Mesendoderm (in vitro differentiated cells): Measurements from ENCODE around the gene APC2.

ENCODE experiments used
- DNase-seq: peaks from one replicate; pipeline ENCODE4 v3.0.0; 2013
- H2AK5ac ChIP-seq: 2 replicates; pipeline ENCODE4 v1.6.1; 2013; ENCODE audit warnings: low read length, inconsistent platforms
- H2BK120ac ChIP-seq: 2 replicates; pipeline ENCODE4 v1.6.1; 2013; ENCODE audit warnings: low read depth, mild to moderate bottlenecking, low read length, moderate library complexity, mixed read lengths
- H2BK15ac ChIP-seq: replicated peaks from 2 replicates; pipeline ENCODE4 v1.6.1; 2013; ENCODE audit warnings: low read depth, mild to moderate bottlenecking, moderate library complexity
- H2BK5ac ChIP-seq: 2 replicates; pipeline ENCODE4 v1.6.1; 2013; ENCODE audit warnings: low read length, inconsistent platforms
- H3K18ac ChIP-seq: 2 replicates; pipeline ENCODE4 v1.6.1; 2013; ENCODE audit warnings: mild to moderate bottlenecking, low read length, mixed read lengths
- H3K23ac ChIP-seq: one replicate; pipeline ENCODE4 v1.6.1; 2013; ENCODE audit warnings: low read length
- H3K27ac ChIP-seq: 2 replicates; pipeline ENCODE4 v1.5.1; 2013; ENCODE audit warnings: low read depth, mild to moderate bottlenecking, inconsistent platforms, low read length, moderate library complexity
- H3K27me3 ChIP-seq: 2 replicates; pipeline ENCODE4 v1.6.1; 2013; ENCODE audit warnings: low read length, control low read depth, mild to moderate bottlenecking, inconsistent platforms; ENCODE audit not compliant: insufficient read depth, poor library complexity
- H3K36me3 ChIP-seq: 2 replicates; pipeline ENCODE4 v1.6.1; 2013; ENCODE audit warnings: low read length, inconsistent platforms; ENCODE audit not compliant: control insufficient read depth, insufficient read depth
- H3K4ac ChIP-seq: one replicate; pipeline ENCODE4 v1.6.1; 2013; ENCODE audit warnings: low read depth, mild to moderate bottlenecking, low read length, moderate library complexity
- H3K4me1 ChIP-seq: 2 replicates; pipeline ENCODE4 v1.6.1; 2013; ENCODE audit warnings: low read depth, low read length, inconsistent platforms; ENCODE audit not compliant: control insufficient read depth
- H3K4me2 ChIP-seq: 2 replicates; pipeline ENCODE4 v1.6.1; 2013; ENCODE audit warnings: low read length
- H3K4me3 ChIP-seq: 2 replicates; pipeline ENCODE4 v1.5.1; 2013; ENCODE audit warnings: mild to moderate bottlenecking, low read length
- H3K56ac ChIP-seq: one replicate; pipeline ENCODE4 v1.6.1; 2013; ENCODE audit warnings: low read length
- H3K79me1 ChIP-seq: 2 replicates; pipeline ENCODE4 v1.6.1; 2013; ENCODE audit warnings: low read length, inconsistent platforms
- H3K79me2 ChIP-seq: 2 replicates; pipeline ENCODE4 v1.6.1; 2013; ENCODE audit warnings: mild to moderate bottlenecking, low read length; ENCODE audit not compliant: control insufficient read depth, insufficient read depth
- H3K9ac ChIP-seq: 2 replicates; pipeline ENCODE4 v1.6.1; 2013; ENCODE audit warnings: low read length, inconsistent platforms
- H4K5ac ChIP-seq: one replicate; pipeline ENCODE4 v1.6.1; 2013; ENCODE audit warnings: low read length
- H4K8ac ChIP-seq: one replicate; pipeline ENCODE4 v1.6.1; 2013; ENCODE audit warnings: low read depth, mild to moderate bottlenecking, control low read depth, low read length, moderate library complexity
- WGBS: extraction: QIAGEN DNeasy Blood & Tissue Kit; methylation state at CpG from one replicate; pipeline ENCODE4 v1.1.7; 2013; ENCODE audit warnings: low lambda C conversion rate, missing lambda C conversion rate; ENCODE audit not compliant: insufficient coverage; ENCODE audit errors: extremely low coverage; 5-methylcytosine and 5-hydroxymethylcytosine counted together

Gene APC2

DNA sequence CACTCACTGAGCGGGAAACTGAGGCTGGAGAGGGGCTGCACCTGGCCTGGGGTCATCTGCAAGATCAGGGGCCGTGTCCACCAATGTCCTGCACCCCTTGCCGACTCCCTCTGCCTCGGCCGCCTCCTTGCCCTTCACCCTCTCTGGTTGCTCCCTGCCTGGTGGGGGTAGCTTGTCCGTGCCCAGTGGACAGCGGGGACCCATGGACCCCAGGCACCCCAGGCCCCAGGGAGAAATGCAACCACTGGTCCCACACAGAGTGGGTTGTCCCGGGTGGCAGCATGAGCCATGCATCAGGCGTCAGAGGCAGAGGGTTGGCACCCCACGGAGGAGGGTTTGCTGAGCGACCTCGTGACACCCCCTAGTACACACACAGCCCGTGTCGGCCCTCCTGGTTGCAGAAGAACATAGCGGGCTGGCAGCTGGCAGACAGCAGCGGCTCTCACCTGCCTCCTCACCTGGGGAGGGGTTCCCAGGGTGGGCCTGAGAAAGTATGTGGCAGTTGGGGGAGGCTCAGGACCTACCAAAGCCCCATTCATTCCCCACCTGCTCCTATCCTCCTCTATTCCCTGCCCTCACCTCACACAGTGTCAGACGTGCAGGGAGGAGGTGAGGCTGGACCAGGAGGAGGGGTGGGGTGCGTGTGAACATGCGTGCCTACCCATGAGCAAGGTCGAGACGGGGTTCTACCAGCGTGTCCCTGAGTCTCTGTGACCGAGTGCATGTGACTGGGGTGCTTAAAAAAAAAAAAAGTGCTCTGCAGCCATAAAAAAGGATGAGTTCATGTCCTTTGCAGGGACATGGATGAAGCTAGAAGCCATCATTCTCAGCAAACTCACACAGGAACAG, 54.2 kb downstream of the APC2 start:
- no peak overlapping the region for H4K5ac ChIP-seq
- no peak overlapping the region for H3K9ac ChIP-seq
- H2BK120ac ChIP-seq = no peak overlapping the region
- H3K18ac ChIP-seq = no peak overlapping the region
- H3K4ac ChIP-seq = no peak overlapping the region
- H4K8ac ChIP-seq = no peak overlapping the region
- no peak overlapping the region for H2BK15ac ChIP-seq
- no peaks in the 10 kb centered on the region for H3K27me3 ChIP-seq
- DNase-seq = no peak
- WGBS = no CpG with 5 or more reads among the region's 23 CpGs
- no peaks in the 10 kb centered on the region for H3K79me1 ChIP-seq
- H3K36me3 ChIP-seq = no peaks in the 10 kb centered on the region
- H3K4me2 ChIP-seq = no peak overlapping the region
- H2AK5ac ChIP-seq = no peak overlapping the region
- no peak overlapping the region for H3K4me3 ChIP-seq
- no peaks in the 10 kb centered on the region for H3K4me1 ChIP-seq
- H2BK5ac ChIP-seq = no peak overlapping the region
- no peak overlapping the region for H3K27ac ChIP-seq
- no peak overlapping the region for H3K23ac ChIP-seq
- no peak overlapping the region for H3K56ac ChIP-seq
- H3K79me2 ChIP-seq = no peaks in the 10 kb centered on the region

- Histone ChIP-seq H3K27me3 (no peaks in the 10 kb centered on the region), H3K36me3 (no peaks in the 10 kb centered on the region), H3K23ac (no peak overlapping the region), H4K5ac (no peak overlapping the region), H2BK120ac (no peak overlapping the region), H3K79me1 (no peaks in the 10 kb centered on the region), H3K4me1 (no peaks in the 10 kb centered on the region), H3K56ac (no peak overlapping the region), H3K4me3 (no peak overlapping the region), H3K18ac (no peak overlapping the region), H3K27ac (no peak overlapping the region), H2AK5ac (no peak overlapping the region), H4K8ac (no peak overlapping the region), H3K79me2 (no peaks in the 10 kb centered on the region), H3K4me2 (no peak overlapping the region), H2BK5ac (no peak overlapping the region), H3K9ac (no peak overlapping the region), H2BK15ac (no peak overlapping the region), H3K4ac (no peak overlapping the region)
- WGBS = no CpG with 5 or more reads among the region's 8 CpGs
- DNase-seq = no peak
Observed at GRCh38 chr19:1505012-1505411, 55.1 kb downstream of the APC2 start.

DNA sequence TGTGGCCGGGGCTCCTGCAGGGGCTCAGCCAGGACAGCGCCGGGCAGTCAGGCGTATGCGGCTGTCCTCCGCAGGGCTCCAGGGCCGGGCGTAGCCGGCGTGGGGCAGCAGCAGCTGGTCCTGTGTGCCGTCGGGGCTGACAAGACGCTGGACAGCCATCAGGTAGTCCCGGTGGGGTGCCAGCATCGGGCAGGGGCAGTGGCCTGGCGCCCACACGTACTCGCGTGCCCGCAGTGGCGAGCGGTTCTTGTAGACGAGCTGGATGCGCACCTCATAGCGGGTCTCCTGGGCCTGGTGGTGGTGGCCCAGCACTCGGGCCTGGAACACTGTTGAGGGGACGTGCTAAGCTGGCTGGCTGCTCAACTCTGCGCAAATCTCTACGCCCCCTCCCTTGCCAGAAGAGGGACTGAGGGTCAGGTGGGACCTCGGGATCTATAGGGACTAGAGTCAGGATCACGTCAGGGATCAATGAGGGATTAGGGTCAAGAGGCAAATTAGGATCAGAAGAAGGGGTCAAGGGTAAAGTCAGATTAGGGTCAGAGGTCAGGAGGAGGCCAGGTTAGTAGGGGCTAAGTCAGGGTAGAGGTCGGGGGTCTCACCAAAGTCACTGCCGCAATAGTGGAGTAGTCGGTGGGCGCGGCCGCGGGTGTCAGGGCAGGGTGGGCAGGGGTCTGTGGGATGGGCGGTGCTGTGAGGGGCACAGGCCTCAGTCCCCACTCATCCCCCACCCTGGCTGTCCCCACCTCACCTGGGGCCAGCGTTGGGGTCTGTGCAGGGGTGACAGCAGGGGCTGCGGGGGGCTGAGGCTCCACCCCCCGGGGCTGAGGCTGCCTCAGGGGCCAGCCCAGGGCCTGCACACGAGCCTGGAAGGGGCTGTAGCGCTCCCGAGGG, 56.3 kb downstream of the APC2 start:
- no peak for DNase-seq
- Histone ChIP-seq H3K56ac (no peak overlapping the region), H3K27me3 (no peaks in the 10 kb centered on the region), H3K9ac (no peak overlapping the region), H3K27ac (no peak overlapping the region), H3K79me2 (no peaks in the 10 kb centered on the region), H4K8ac (no peak overlapping the region), H2BK120ac (no peak overlapping the region), H3K4ac (no peak overlapping the region), H3K4me1 (no peaks in the 10 kb centered on the region), H2BK15ac (no peak overlapping the region), H3K36me3 (no peaks in the 10 kb centered on the region), H2BK5ac (no peak overlapping the region), H3K18ac (no peak overlapping the region), H3K79me1 (no peaks in the 10 kb centered on the region), H4K5ac (no peak overlapping the region), H3K4me2 (no peak overlapping the region), H3K23ac (no peak overlapping the region), H3K4me3 (no peak overlapping the region), H2AK5ac (no peak overlapping the region)
- no CpG with 5 or more reads among the region's 45 CpGs for WGBS

- H3K79me1 ChIP-seq = no peaks in the 10 kb centered on the region
- no peak overlapping the region for H3K4me2 ChIP-seq
- WGBS = no CpG with 5 or more reads among the region's 23 CpGs
- no peak overlapping the region for H3K9ac ChIP-seq
- H2BK120ac ChIP-seq = no peak overlapping the region
- no peak overlapping the region for H2BK15ac ChIP-seq
- H3K36me3 ChIP-seq = no peaks in the 10 kb centered on the region
- H3K4me1 ChIP-seq = no peaks in the 10 kb centered on the region
- H3K79me2 ChIP-seq = no peaks in the 10 kb centered on the region
- H2AK5ac ChIP-seq = no peak overlapping the region
- no peak for DNase-seq
- no peak overlapping the region for H2BK5ac ChIP-seq
- no peak overlapping the region for H3K23ac ChIP-seq
- H4K5ac ChIP-seq = no peak overlapping the region
- no peaks in the 10 kb centered on the region for H3K27me3 ChIP-seq
- no peak overlapping the region for H3K4me3 ChIP-seq
- no peak overlapping the region for H3K27ac ChIP-seq
- no peak overlapping the region for H4K8ac ChIP-seq
- H3K4ac ChIP-seq = no peak overlapping the region
- peak overlapping the region; percentile 76 for H3K56ac ChIP-seq
- no peak overlapping the region for H3K18ac ChIP-seq
Observed at GRCh38 chr19:1507192-1507660, 57.3 kb downstream of the APC2 start.

- peak overlapping the region; percentile 24 for H3K4me3 ChIP-seq
- H3K4me2 ChIP-seq = peak overlapping the region; percentile 47
- H3K36me3 ChIP-seq = no peaks in the 10 kb centered on the region
- no CpG with 5 or more reads among the region's 46 CpGs for WGBS
- H3K9ac ChIP-seq = peak overlapping the region; percentile 68
- H4K5ac ChIP-seq = no peak overlapping the region
- no peak overlapping the region for H2BK15ac ChIP-seq
- H2BK120ac ChIP-seq = no peak overlapping the region
- H3K79me2 ChIP-seq = no peaks in the 10 kb centered on the region
- DNase-seq = peak; percentile 98
- H3K18ac ChIP-seq = no peak overlapping the region
- no peaks in the 10 kb centered on the region for H3K27me3 ChIP-seq
- peak overlapping the region; percentile 92 for H3K56ac ChIP-seq
- H3K79me1 ChIP-seq = no peaks in the 10 kb centered on the region
- H2AK5ac ChIP-seq = no peak overlapping the region
- peak overlapping the region; percentile 8 for H3K27ac ChIP-seq
- H3K4ac ChIP-seq = no peak overlapping the region
- H4K8ac ChIP-seq = no peak overlapping the region
- H2BK5ac ChIP-seq = peak overlapping the region; percentile 33
- H3K4me1 ChIP-seq = no peaks in the 10 kb centered on the region
- H3K23ac ChIP-seq = no peak overlapping the region
Observed at GRCh38 chr19:1507763-1508506, 58.0 kb downstream of the APC2 start.
